GM12878 (cell line): ENCODE results near the gene HSPBAP1. TPM values are rescaled to one million over a fixed set of nuclear protein-coding genes. Genes with fewer than 3 reads are reported as not detected.

ENCODE experiments used
- ATAC-seq: fragments of 200-7000 bp; cut with Tn5 transposase; 3 replicates; pipeline ENCODE4 v1.9.1; 2020; ENCODE audit warnings: mild to moderate bottlenecking, moderate library complexity
- BruUV-seq: library from RNA; stranded (reverse); fragments of 400-500 nt; replicated peaks from 2 replicates; lab custom pipeline; 2021; lab: Mats Ljungman, UMichigan
- CTCF ChIA-PET: fragments of 300-600 bp; sonication (Branson Sonifier 250); formaldehyde crosslinking; extraction: SDS; loops from one replicate; lab custom pipeline; 2021; ENCODE audit warnings: inconsistent platforms; lab: Yijun Ruan, JAX
- POLR2A ChIA-PET: fragments of 350-600 bp; formaldehyde crosslinking; extraction: SDS; loops from one replicate; lab custom pipeline; 2021; ENCODE audit warnings: inconsistent platforms; lab: Charles Lee
- RAD21 ChIA-PET: fragments of 300-600 bp; sonication (Branson Sonifier 250); formaldehyde crosslinking; loops from one replicate; lab custom pipeline; 2023; ENCODE audit warnings: antibody characterized with exemption; ENCODE audit not compliant: unreplicated experiment; lab: Charles Lee
- SMC1A ChIA-PET: fragments of 300-600 bp; sonication (Branson Sonifier 250); formaldehyde crosslinking; loops from one replicate; lab custom pipeline; 2023; ENCODE audit not compliant: unreplicated experiment, uncharacterized antibody; lab: Charles Lee
- DNase-seq: peaks from one replicate; pipeline ENCODE4 v3.0.0-alpha.2; 2011; ENCODE audit warnings: low read depth, low spot score
- FAIRE-seq: peaks from 3 replicates; lab custom pipeline; 2011; peaks lifted over from hg19 to GRCh38; lab: Jason Lieb, UNC
- H2AFZ ChIP-seq: 2 replicates; pipeline ENCODE4 v1.6.0; 2011; ENCODE audit warnings: low read depth, low read length, control low read depth; ENCODE audit not compliant: control insufficient read depth
- H3K27ac ChIP-seq: 2 replicates; pipeline ENCODE4 v1.5.1; 2011; ENCODE audit warnings: control low read depth; ENCODE audit not compliant: control insufficient read depth, insufficient read depth
- H3K27me3 ChIP-seq, 2 experiments: replicated peaks in 1 of 2; 2 replicates each; pipeline versions ENCODE4 v1.6.0 to v1.6.1; 2011; ENCODE audit warnings: low read length in 1 of 2; ENCODE audit not compliant: control insufficient read depth in 2 of 2, insufficient read depth in 2 of 2
- H3K36me3 ChIP-seq, 2 experiments: 2 replicates each; pipeline ENCODE4 v1.5.1; 2011; ENCODE audit warnings: low read length in 1 of 2; ENCODE audit not compliant: control insufficient read depth in 2 of 2, insufficient read depth in 2 of 2
- H3K4me1 ChIP-seq: 2 replicates; pipeline ENCODE4 v1.6.1; 2011; ENCODE audit warnings: mild to moderate bottlenecking, low read length, moderate library complexity, mixed read lengths; ENCODE audit not compliant: control insufficient read depth, insufficient read depth
- H3K4me2 ChIP-seq: 2 replicates; pipeline ENCODE4 v1.6.0; 2011; ENCODE audit warnings: control low read depth; ENCODE audit not compliant: control insufficient read depth, insufficient read depth
- H3K4me3 ChIP-seq: fragments of 200-600 bp; sonication (generic); 2 replicates; pipeline ENCODE4 v1.5.1; 2016
- H3K79me2 ChIP-seq: 2 replicates; pipeline ENCODE4 v1.6.0; 2011; ENCODE audit warnings: low read length; ENCODE audit not compliant: control insufficient read depth, insufficient read depth
- H3K9ac ChIP-seq: 2 replicates; pipeline ENCODE4 v1.8.0; 2011; ENCODE audit warnings: low read length, control low read depth, mixed read lengths; ENCODE audit not compliant: control insufficient read depth, insufficient read depth
- H3K9me3 ChIP-seq: replicated peaks from 3 replicates; pipeline ENCODE4 v1.5.1; 2011; ENCODE audit warnings: mild to moderate bottlenecking, low read length; ENCODE audit not compliant: control insufficient read depth, insufficient read depth
- H4K20me1 ChIP-seq: 2 replicates; pipeline ENCODE4 v1.6.0; 2011; ENCODE audit not compliant: control insufficient read depth, insufficient read depth
- GATAD2B ChIP-seq: fragments of 450-650 bp; conservative IDR thresholded peaks from 2 replicates; pipeline ENCODE4 v1.6.1; 2017; ENCODE audit warnings: low read depth, mild to moderate bottlenecking, moderate library complexity
- KLF5 ChIP-seq: fragments of 450-650 bp; IDR thresholded peaks from 2 replicates; pipeline ENCODE4 v1.6.1; 2014; ENCODE audit warnings: mild to moderate bottlenecking; ENCODE audit not compliant: partially characterized antibody
- POU2F2 ChIP-seq: IDR thresholded peaks from 3 replicates; pipeline ENCODE4 v1.6.1; 2011; ENCODE audit warnings: low read depth, mild to moderate bottlenecking, low read length, borderline replicate concordance
- SKIL ChIP-seq: fragments of 450-650 bp; IDR thresholded peaks from 2 replicates; pipeline ENCODE4 v1.6.1; 2017; ENCODE audit warnings: mild to moderate bottlenecking, low read depth, inconsistent platforms; ENCODE audit not compliant: poor library complexity, severe bottlenecking
- SMARCA5 ChIP-seq: fragments of 450-650 bp; IDR thresholded peaks from 2 replicates; pipeline ENCODE4 v1.6.1; 2017; ENCODE audit warnings: mild to moderate bottlenecking
- SP1 ChIP-seq: IDR thresholded peaks from one replicate; pipeline ENCODE4 v1.6.1; 2011; ENCODE audit warnings: low read depth, low read length
- TARDBP ChIP-seq: IDR thresholded peaks from 2 replicates; pipeline ENCODE4 v1.6.1; 2016; ENCODE audit warnings: borderline replicate concordance
- YY1 ChIP-seq: IDR thresholded peaks from 2 replicates; pipeline ENCODE4 v1.6.1; 2011; ENCODE audit warnings: low read depth, mild to moderate bottlenecking, low read length
- ZNF384 ChIP-seq: IDR thresholded peaks from 2 replicates; pipeline ENCODE4 v1.6.1; 2012; ENCODE audit warnings: low read depth, mild to moderate bottlenecking, low read length, improper control_type of control experiment, borderline replicate concordance
- WGBS: methylation state at CpG from one replicate; pipeline ENCODE4 v1.1.6; 2016; ENCODE audit warnings: low lambda C conversion rate; ENCODE audit not compliant: insufficient replicate concordance, insufficient coverage; ENCODE audit errors: missing lambda C conversion rate; 5-methylcytosine and 5-hydroxymethylcytosine counted together
- in situ Hi-C: fragments of 300-500 bp; cut with MboI; formaldehyde crosslinking; loops from 9 replicates; pipeline ENCODE4 v1.14.3; 2018; ENCODE audit warnings: mixed read lengths
- intact Hi-C: fragments of 100-400 bp; cut with micrococcal nuclease; formaldehyde crosslinking; loops from one replicate; pipeline ENCODE4 v1.14.2; 2022; ENCODE audit not compliant: unreplicated experiment
- polyA plus RNA-seq, 11 experiments: library from polyadenylated mRNA; depleted of rRNA in 4 of 11; unstranded in 6 of 11; stranded (reverse) in 5 of 11; fragments of >200 nt; fragmentation: Nextera tagmentation in 4 of 11; fragmentation: Illumina TruSeq in 1 of 11; extraction: Ambion mirVana in 4 of 11; extraction: Trizol in 1 of 11; gene quantifications; 1 replicate in 1 of 11; 2 replicates in 10 of 11; pipeline versions ENCODE4 v1.2.1 to v1.2.3, GENCODE V29; 2011 to 2016; ENCODE audit warnings: inconsistent platforms in 2 of 11, missing spikeins in 2 of 11, low read depth in 1 of 11
- total RNA-seq, 4 experiments: library from RNA; depleted of rRNA in 3 of 4; stranded (reverse); fragments of >200 nt in 3 of 4; fragmentation: Illumina TruSeq in 1 of 4; extraction: Trizol in 1 of 4; gene quantifications; 2 replicates each; pipeline versions ENCODE4 v1.2.1 to v1.2.3, GENCODE V29; 2013 to 2021

HSPBAP1 gene
- total and polyA plus RNA-seq, 10 of the 15 experiments (the other 5 are each of a cell fraction or from before 2014, with no cell fraction given): 3.2 to 10.3 (median 7.9) TPM

GRCh38 chr3:122774564-122774963 lies 19.1 kb downstream of the HSPBAP1 start:
- ChIA-PET RAD21 (interaction anchor here (1.0 to 1.6 kb wide), 5 partner anchors 8 to 19 kb away, joined by 3 to 13 read pairs (median 4); partner anchors contain the start of gene HSPBAP1), POLR2A (interaction anchor here (0.8 to 2.1 kb wide), 6 partner anchors 10 to 240 kb away, joined by 3 to 10 read pairs (median 4); partner anchors contain the start of gene HSPBAP1)
- peak; percentile 32 for ATAC-seq
- in situ Hi-C loops: no loop called here
- Histone ChIP-seq H3K9me3 (no peaks in the 10 kb centered on the region), H3K4me1 (peaks cover 16% of the 10 kb centered on the region), H2AFZ (peak overlapping the region; percentile 61), H3K9ac (no peak overlapping the region)
- DNase-seq: no peak
- FAIRE-seq: no peak
- TF ChIP-seq GATAD2B: no peak
- TF ChIP-seq SMARCA5: peak; percentile 45; the same call in 1 of the 2 replicates
- TF ChIP-seq YY1: peak; percentile 10; the same call in 1 of the 2 replicates
- TF ChIP-seq SP1: no peak
- TF ChIP-seq, all 136 proteins: peak for 2
- H3K4me3 ChIP-seq: no peak overlapping the region
- no peaks in the 10 kb centered on the region for H3K79me2 ChIP-seq
- 93% methylated on average over 3 of the region's 3 CpGs for WGBS
- H3K27ac ChIP-seq: peak overlapping the region; percentile 63
- H3K36me3 ChIP-seq: no peaks in the 10 kb centered on the region
- intact Hi-C loops: loop anchor here (1.0 kb wide), 1 partner anchor 21 kb away; the partner anchor contains the start of gene SLC49A4
- no TSS peak for BruUV-seq
- H3K4me2 ChIP-seq: peak overlapping the region; percentile 84
- ChIA-PET CTCF (interaction anchor here (0.8 to 4.0 kb wide), 4 partner anchors 10 to 391 kb away, joined by 3 to 23 read pairs (median 6); partner anchors contain the start of gene FAM162A), SMC1A (interaction anchor here (0.6 to 2.0 kb wide), 6 partner anchors 10 to 81 kb away, joined by 3 to 9 read pairs (median 4); partner anchors contain the start of gene HSPBAP1)
- no peaks in the 10 kb centered on the region for H4K20me1 ChIP-seq
- no peaks in the 10 kb centered on the region for H3K27me3 ChIP-seq

- Histone ChIP-seq H3K79me2 (no peaks in the 10 kb centered on the region), H4K20me1 (no peaks in the 10 kb centered on the region), H3K4me2 (peak overlapping the region; percentile 84), H3K4me3 (no peak overlapping the region), H3K36me3 (no peaks in the 10 kb centered on the region), H2AFZ (peak overlapping the region; percentile 61), H3K27me3 (no peaks in the 10 kb centered on the region), H3K27ac (peak overlapping the region; percentile 63), H3K4me1 (peaks cover 16% of the 10 kb centered on the region), H3K9ac (no peak overlapping the region), H3K9me3 (no peaks in the 10 kb centered on the region)
- no TSS peak for BruUV-seq
- SMC1A ChIA-PET: interaction anchor here (0.8 to 2.0 kb wide), 7 partner anchors 10 to 81 kb away, joined by 3 to 9 read pairs (median 4); partner anchors contain the start of gene HSPBAP1
- ATAC-seq (peak; percentile 91), FAIRE-seq (peak; percentile 74), DNase-seq (peak; percentile 38)
- CTCF ChIA-PET: interaction anchor here (0.8 to 4.0 kb wide), 6 partner anchors 10 to 390 kb away, joined by 3 to 23 read pairs (median 6); partner anchors contain the start of gene FAM162A
- intact Hi-C loops (loop anchor here (1.0 kb wide), 1 partner anchor 21 kb away; the partner anchor contains the start of gene SLC49A4), in situ Hi-C loops (no loop called here)
- RAD21 ChIA-PET: interaction anchor here (0.9 to 1.6 kb wide), 7 partner anchors 8 to 195 kb away, joined by 3 to 13 read pairs (median 4); partner anchors contain the start of gene HSPBAP1
- POLR2A ChIA-PET: interaction anchor here (0.8 to 2.1 kb wide), 6 partner anchors 10 to 239 kb away, joined by 3 to 10 read pairs (median 4); partner anchors contain the start of gene HSPBAP1
- WGBS: 3% methylated on average over 3 of the region's 3 CpGs
- TF ChIP-seq TARDBP: no peak
- TF ChIP-seq POU2F2: no peak; the same call in 2 of the 3 replicates
- TF ChIP-seq KLF5: no peak
- TF ChIP-seq SKIL: peak; percentile 73
- TF ChIP-seq ZNF384: no peak
Observed at GRCh38 chr3:122773944-122774509, 19.6 kb downstream of the HSPBAP1 start.
